GM20000 (cell line): ENCODE results near the gene NIPAL1.

Source experiments
- DNase-seq: peaks from one replicate; pipeline ENCODE4 v3.0.0; 2012; ENCODE audit warnings: low spot score
- CTCF ChIP-seq: IDR thresholded peaks from 2 replicates; pipeline ENCODE4 v1.5.1; 2012; ENCODE audit warnings: mild to moderate bottlenecking, control low read depth; ENCODE audit errors: extremely low read depth, missing control alignments

The NIPAL1 gene

GRCh38 chr4:48043504-48043903 is 26.9 kb downstream of the NIPAL1 start:
- no peak for DNase-seq
- no peak for TF ChIP-seq CTCF

GRCh38 chr4:48044298-48044697 is 27.7 kb downstream of the NIPAL1 start:
- TF ChIP-seq CTCF = no peak
- no peak for DNase-seq

- no peak for TF ChIP-seq CTCF
- DNase-seq = no peak
Measured at GRCh38 chr4:48046059-48046458, 29.5 kb downstream of the NIPAL1 start.

GRCh38 chr4:48047421-48047844 is 30.9 kb downstream of the NIPAL1 start:
- TF ChIP-seq CTCF = no peak
- DNase-seq = peak; percentile 65

- TF ChIP-seq CTCF = no peak
- DNase-seq = no peak
Measured at GRCh38 chr4:48047896-48048295, 31.3 kb downstream of the NIPAL1 start.

GRCh38 chr4:48049483-48049882 is 32.9 kb downstream of the NIPAL1 start:
- no peak for TF ChIP-seq CTCF
- DNase-seq = no peak

GRCh38 chr4:48051078-48051477 is 34.5 kb downstream of the NIPAL1 start:
- no peak for DNase-seq
- TF ChIP-seq CTCF = no peak
